Measurements from ENCODE around the gene ARMC9. TPM values are rescaled to one million over a fixed set of nuclear protein-coding genes. Genes with fewer than 3 reads are reported as not detected.
"Not testable (repeated sequence)": the region's sequence is repeated elsewhere in the genome, so short reads cannot be mapped to it uniquely, and the experiment has no call there.

Gene ARMC9
- total RNA-seq, 1 donor from 2014 or later: 43.1 TPM

DNA sequence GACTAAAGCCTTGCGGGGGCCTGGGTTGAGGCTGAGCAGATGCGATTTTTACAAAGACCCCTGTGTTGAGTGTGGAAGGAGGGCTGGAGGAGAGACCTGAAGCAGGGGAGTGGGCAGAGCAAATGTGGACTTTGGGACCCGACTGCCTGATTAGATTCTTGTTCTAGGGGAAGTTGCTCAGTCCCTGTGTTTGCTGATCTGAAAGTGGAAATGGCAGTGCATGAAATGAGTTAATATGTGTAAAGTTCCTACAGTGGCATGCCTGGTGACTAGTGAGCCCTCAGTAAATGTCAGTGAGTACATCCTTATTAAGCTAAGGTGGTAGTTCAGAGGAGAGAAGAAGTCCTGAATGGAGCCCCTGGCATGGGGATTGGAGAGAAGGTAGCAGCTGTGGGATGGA, 52.3 kb downstream of the ARMC9 start:
- H3K4me3 ChIP-seq: no peak overlapping the region
- H3K36me3 ChIP-seq: no peaks in the 10 kb centered on the region
- DNase-seq: no peak
- H3K27ac ChIP-seq: no peak overlapping the region
- H3K27me3 ChIP-seq (ENCODE audit: low read depth): no peaks in the 10 kb centered on the region
- H3K9me3 ChIP-seq: no peaks in the 10 kb centered on the region
- TF ChIP-seq, protein P1, sequence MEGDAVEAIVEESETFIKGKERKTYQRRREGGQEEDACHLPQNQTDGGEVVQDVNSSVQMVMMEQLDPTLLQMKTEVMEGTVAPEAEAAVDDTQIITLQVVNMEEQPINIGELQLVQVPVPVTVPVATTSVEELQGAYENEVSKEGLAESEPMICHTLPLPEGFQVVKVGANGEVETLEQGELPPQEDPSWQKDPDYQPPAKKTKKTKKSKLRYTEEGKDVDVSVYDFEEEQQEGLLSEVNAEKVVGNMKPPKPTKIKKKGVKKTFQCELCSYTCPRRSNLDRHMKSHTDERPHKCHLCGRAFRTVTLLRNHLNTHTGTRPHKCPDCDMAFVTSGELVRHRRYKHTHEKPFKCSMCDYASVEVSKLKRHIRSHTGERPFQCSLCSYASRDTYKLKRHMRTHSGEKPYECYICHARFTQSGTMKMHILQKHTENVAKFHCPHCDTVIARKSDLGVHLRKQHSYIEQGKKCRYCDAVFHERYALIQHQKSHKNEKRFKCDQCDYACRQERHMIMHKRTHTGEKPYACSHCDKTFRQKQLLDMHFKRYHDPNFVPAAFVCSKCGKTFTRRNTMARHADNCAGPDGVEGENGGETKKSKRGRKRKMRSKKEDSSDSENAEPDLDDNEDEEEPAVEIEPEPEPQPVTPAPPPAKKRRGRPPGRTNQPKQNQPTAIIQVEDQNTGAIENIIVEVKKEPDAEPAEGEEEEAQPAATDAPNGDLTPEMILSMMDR (IDR thresholded peaks at IDR 0.05): no peak
- peaks cover 5% of the 10 kb centered on the region for H3K4me1 ChIP-seq
- ATAC-seq: no peak
- intact Hi-C loops (cut with DNase I): no loop called here

DNA sequence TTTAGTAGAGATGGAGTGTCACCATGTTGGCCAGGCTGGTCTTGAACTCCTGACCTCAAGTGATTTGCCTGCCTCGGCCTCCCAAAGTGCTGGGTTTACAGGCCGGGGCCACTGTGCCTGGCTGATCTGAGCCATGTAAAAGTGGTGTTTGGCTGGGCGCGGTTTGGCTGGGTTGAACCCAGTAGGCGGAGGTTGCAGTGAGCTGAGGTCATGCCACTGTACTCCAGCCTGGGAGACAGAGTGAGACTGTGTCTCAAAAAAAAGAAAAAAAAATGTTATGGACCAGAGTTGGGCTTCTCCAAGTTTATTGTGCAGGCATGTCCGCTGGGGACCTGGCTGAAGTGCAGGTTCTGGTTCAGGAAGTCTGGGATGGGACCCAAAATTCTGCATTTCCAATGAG, 54.9 kb downstream of the ARMC9 start:
- H3K27ac ChIP-seq; H3K4me1 ChIP-seq; H3K4me3 ChIP-seq; DNase-seq; H3K27me3 ChIP-seq (ENCODE audit: low read depth); H3K36me3 ChIP-seq; H3K9me3 ChIP-seq; ATAC-seq; intact Hi-C loops (cut with DNase I): not testable (repeated sequence)

DNA sequence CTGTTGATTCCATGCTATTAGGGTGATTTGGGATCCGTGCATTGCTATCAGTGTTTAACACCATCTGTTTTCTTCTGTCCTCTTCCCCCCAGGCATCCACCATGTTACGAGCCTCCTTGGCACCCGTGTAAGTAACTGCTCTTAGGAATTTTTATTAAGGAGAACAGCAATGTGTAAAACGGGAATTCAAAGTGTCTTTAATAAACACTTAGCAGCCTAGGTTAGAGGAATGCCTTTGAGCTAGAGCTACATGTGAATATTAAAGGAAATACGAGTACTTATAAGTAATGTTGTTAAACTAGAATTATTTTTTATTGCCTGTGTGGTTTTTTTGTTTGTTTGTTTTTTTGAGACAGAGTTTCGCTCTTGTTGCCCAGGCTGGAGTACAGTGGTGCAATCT, 58.1 kb downstream of the ARMC9 start:
- Histone ChIP-seq H3K27me3 (ENCODE audit: low read depth) (no peaks in the 10 kb centered on the region), H3K36me3 (no peaks in the 10 kb centered on the region), H3K4me3 (no peak overlapping the region), H3K4me1 (no peaks in the 10 kb centered on the region), H3K9me3 (no peaks in the 10 kb centered on the region), H3K27ac (no peak overlapping the region)
- TF ChIP-seq, protein P1 (IDR thresholded peaks at IDR 0.05): no peak
- ATAC-seq (no peak), DNase-seq (no peak)
- intact Hi-C loops (cut with DNase I): no loop called here

DNA sequence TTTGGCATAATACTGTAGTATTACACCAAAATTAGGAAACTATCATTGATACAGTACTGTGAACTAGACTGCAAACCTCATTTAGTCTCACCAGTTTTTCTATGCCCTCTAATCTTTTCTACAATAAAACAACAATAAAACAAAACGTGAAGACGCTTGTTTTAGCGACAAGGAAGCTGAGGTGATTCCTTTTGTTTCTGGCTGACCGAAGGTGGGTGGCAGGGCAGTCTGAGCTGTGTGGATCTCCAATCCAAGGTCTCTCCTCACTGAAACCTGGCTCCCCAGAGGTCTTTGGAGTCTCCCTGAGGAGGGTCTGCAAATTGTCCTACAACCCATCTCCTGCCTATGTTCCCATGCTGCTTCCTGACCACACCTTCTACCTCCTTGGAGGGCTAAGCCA, 59.3 kb downstream of the ARMC9 start:
- H3K27ac ChIP-seq: no peak overlapping the region
- no peaks in the 10 kb centered on the region for H3K9me3 ChIP-seq
- DNase-seq: no peak
- ATAC-seq: no peak
- H3K27me3 ChIP-seq (ENCODE audit: low read depth): no peaks in the 10 kb centered on the region
- intact Hi-C loops (cut with DNase I): no loop called here
- H3K4me1 ChIP-seq: no peaks in the 10 kb centered on the region
- peaks cover 8% of the 10 kb centered on the region for H3K36me3 ChIP-seq
- TF ChIP-seq, protein P1 (IDR thresholded peaks at IDR 0.05): no peak
- no peak overlapping the region for H3K4me3 ChIP-seq

DNA sequence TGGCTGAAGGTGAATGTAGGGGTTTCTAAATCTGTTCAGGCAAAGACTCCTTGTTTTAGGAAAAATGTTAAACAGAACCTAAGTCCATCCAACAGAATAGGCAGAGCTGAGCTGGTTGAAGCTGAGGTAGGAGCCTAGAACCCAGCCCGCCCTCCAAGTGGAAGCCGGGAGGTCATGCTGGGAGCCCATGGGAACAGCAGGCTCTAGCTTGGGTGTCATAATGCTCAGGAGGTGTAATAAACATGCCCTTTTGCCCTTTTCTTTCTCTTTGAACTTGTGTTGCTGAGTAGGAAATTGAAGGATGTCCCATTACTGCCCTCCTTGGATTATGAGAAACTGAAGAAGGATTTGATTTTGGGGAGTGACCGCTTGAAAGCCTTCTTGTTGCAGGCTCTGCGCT, 60.3 kb downstream of the ARMC9 start:
- no peaks in the 10 kb centered on the region for H3K4me1 ChIP-seq
- no peaks in the 10 kb centered on the region for H3K27me3 ChIP-seq (ENCODE audit: low read depth)
- no peak for DNase-seq
- peaks cover 12% of the 10 kb centered on the region for H3K36me3 ChIP-seq
- ATAC-seq: no peak
- TF ChIP-seq, protein P1 (IDR thresholded peaks at IDR 0.05): no peak
- no peak overlapping the region for H3K27ac ChIP-seq
- no peak overlapping the region for H3K4me3 ChIP-seq
- intact Hi-C loops (cut with DNase I): no loop called here
- H3K9me3 ChIP-seq: no peaks in the 10 kb centered on the region

DNA sequence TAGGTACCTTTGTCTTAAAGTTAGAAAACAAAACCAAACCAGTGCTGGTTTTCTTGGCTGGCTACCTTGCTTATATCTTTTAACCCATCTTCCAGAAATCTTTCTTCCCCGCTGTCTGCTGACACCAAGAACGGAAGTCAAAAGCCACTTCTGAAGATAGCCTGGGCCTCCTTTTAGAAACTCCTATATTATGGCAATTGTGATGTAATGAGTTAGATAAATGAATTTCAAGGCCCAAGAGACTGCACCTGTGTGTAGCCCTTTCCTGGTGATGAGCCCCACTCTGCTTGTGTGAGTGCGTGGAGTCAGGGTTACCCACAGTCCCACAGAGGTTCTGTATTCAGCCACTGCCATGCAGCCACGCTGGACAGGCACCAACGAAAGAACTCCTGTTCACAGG, 60.7 kb downstream of the ARMC9 start:
- intact Hi-C loops (cut with DNase I): no loop called here

More for the DNA sequence above, 60.7 kb downstream of the ARMC9 start:
- no peak overlapping the region for H3K27ac ChIP-seq
- ATAC-seq (no peak), DNase-seq (no peak)
- peaks cover 12% of the 10 kb centered on the region for H3K36me3 ChIP-seq
- no peaks in the 10 kb centered on the region for H3K27me3 ChIP-seq (ENCODE audit: low read depth)
- H3K4me3 ChIP-seq: no peak overlapping the region
- no peaks in the 10 kb centered on the region for H3K4me1 ChIP-seq
- H3K9me3 ChIP-seq: no peaks in the 10 kb centered on the region
- TF ChIP-seq, protein P1 (IDR thresholded peaks at IDR 0.05): no peak
